HG02588 (cell line): ENCODE measurements around the gene TEAD2.
"Not testable (repeated sequence)": the region's sequence is repeated elsewhere in the genome, so short reads cannot be mapped to it uniquely, and the experiment has no call there.

ENCODE experiments used
- ATAC-seq: cut with Tn5 transposase; IDR thresholded peaks from one replicate; pipeline ENCODE4 v1.9.1; 2021; ENCODE audit warnings: mild to moderate bottlenecking, moderate library complexity; ENCODE audit not compliant: unreplicated experiment

Gene TEAD2

DNA sequence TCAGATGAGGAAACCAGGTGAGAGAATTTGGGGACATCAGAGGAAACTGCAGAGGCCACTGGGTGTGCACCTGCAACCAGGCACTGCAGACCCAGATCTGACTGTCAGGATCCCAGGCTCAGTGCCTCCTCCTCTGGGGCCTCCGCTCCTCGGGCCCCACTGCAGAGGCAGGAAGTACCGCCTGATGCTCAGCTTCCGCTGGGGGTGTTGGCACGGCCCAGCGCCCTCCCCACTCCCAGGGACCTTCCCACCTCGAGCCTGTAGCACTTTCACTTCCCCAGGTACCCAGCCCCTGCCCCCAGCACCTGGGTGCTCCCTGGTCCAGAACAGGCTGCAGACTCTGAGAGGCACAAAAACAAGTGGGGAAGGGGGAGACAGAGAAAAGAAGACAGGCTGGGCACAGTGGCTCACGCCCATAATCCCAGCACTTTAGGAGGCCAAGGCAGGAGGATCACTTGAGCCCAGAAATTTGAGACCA lies 28.4 kb downstream of the TEAD2 start:
- ATAC-seq = peak; percentile 47

DNA sequence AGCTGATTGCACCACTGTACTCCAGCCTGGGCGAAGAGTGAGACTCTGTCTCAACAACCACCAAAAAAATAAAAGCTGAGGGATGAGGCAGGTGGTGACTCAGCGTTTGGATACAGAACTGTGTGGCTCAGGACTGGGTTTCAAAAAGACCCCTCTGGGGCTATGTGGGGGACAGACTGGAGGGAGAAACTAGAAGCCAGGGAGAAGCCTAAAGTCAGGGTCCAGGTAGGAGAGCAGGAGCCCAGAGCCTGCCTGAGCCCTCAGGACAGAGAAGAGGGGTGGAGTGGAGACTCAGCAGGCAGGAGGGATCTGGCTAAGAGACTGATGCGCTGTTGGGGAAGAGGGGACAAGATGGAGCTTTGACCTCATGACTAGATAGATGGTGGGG lies 28.8 kb downstream of the TEAD2 start:
- no peak for ATAC-seq

DNA sequence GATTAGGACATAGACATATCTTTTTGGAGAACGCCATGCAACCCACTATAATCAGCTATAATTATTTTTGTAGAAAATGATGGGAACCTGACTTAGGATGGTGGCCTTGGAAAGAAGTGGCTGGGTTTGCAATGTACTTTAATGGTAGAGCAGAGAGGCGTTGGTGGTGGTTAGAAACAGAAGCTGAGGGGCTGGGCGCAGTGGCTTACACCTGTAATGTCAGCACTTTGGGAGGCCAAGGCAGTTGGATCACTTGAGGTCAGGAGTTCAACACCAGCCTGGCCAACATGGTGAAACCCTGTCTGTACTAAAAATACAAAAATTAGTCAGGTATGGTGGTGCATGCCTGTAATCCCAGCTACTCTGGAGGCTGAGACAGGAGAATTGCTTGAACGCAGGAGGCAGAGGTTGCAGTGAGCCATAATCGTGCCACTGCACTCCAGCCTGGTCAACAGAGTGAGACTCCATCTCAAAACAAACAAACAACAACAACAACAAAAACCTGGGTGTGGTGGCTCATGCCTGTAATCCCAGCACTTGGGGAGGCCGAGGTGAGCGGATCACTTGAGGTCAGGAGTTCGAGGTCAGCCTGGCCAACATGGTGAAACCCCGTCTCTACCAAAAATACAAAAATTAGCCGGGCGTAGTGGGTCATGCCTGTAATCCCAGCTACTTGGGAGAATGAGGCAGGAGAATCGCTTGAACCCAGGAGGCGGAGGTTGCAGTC lies 29.4 kb downstream of the TEAD2 start:
- ATAC-seq = not testable (repeated sequence)

DNA sequence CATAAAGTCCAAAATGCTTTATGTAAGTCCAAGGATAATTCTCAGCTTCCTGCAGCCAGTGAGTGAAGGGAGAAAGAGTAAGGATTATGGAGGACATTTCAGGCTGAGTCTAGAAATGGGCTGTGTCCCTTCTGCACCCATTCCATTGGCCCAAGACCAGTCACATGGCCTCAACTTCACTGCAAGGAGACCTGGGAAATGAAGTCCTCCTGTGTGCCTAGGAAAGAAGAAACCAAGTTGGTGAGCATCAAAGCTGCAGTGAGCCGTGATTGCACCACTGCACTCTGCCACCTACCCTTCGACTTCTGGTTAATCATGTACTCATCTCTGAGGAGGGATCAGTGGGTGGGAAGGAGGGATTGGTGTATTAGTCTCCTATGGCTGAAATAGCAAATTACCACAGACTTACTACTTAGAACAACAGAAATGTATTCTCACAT lies 30.6 kb downstream of the TEAD2 start:
- no peak for ATAC-seq

DNA sequence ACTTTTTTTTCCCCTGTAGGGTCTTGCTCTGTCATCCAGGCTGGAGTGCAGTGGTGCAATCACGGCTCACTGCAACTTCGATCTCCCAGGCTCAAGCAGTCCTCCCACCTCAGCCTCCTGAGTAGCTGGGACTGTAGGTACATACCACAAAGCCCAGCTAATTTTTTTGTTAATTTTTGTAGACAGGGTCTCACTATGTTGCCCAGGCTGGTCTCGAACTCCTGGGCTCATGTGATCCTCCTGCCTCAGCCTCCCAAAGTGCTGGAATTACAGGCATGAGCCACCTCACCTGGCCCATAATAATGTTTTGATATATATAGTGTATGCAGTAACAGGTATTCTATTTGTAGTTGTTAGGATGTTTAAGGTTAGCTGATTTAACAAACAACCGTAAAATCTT lies 31.0 kb downstream of the TEAD2 start:
- ATAC-seq = not testable (repeated sequence)

DNA sequence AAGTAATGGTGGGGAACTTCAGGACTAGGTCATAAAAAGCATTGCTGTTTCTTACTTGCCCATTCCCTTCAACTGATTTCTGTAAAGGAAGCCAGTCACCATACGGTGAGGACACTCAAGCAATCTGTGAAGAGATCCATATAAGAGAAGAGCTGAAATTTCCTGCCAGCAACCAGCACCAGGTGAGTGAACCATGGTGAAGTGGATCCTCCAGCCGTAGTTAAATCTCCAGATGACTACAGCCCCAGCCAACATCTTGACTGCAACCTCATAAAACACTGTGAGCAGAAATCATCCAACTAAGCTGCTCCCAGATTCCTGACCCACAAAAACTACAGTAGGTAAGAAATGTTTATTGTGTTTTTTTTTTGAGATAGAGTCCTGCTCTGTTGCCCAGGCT lies 33.5 kb downstream of the TEAD2 start:
- ATAC-seq = no peak

DNA sequence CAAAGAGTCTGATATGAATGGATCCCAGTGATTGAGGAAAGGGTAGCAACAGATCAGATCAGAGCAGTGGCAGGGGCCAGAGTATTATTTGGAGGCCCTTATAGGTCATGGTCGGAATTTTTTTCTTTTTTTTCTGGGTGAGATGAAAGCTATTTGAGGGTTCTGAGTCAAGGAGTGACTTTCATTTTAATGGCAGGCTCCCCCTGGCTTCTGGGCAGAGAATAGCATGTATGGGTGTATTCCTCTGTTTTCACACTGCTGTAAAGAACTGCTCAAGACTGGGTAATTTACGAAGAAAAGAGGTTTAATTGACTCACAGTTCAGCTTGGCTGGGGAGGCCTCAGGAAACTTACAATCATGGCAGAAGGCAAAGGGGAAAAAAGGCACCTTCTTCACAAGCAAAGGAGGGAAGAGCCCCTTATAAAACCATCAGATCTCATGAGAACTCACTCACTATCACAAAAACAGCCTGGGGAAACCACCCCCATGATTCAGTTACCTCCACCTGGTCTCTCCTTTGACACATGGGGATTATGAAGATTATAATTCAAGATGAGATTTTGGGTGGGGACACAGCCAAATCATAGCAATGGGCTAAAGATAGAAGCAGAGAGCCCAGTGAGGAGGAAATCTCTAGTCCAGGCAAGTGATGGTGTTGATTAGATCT lies 34.2 kb downstream of the TEAD2 start:
- no peak for ATAC-seq

DNA sequence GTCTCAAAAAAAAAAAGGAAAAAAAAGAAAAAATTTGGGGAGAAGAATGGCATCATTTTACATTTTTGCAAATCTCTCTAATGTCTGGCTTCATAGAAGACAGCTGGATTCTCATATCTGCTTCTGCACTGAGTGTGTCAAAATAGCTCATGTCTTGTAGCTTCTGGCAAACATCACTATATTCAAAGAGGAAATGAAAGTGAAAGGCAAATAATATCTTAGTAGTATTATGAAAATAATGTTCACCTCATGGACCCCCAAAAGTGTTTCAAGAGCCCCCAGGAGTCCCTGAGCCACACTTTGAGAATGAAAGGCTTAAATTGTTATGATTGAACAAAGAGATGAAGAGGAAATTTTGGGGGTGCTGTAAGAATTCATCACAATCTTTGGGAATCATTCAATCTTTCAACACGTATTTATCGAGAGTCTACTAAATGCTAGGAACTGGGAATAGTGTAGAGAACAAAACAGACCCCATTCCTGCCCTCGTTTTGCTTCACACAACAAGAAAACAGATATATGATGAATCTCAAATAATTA lies 36.0 kb downstream of the TEAD2 start:
- ATAC-seq = no peak

DNA sequence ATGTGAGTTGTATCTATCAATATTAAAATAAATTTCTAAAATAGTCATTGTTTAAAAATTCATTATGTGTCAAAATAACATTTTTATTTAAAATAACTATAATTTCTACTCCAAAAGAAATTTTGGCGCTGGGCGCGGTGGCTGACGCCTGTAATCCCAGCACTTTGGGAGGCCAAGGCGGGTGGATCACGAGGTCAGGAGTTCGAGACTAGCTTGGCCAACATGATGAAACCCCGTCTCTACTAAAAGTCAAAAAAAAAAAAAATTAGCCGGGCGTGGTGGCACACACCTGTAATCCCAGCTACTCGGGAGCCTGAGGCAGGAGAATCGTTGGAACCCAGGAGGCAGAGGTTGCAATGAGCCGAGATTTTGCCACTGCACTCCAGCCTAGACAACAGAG lies 36.5 kb downstream of the TEAD2 start:
- not testable (repeated sequence) for ATAC-seq

DNA sequence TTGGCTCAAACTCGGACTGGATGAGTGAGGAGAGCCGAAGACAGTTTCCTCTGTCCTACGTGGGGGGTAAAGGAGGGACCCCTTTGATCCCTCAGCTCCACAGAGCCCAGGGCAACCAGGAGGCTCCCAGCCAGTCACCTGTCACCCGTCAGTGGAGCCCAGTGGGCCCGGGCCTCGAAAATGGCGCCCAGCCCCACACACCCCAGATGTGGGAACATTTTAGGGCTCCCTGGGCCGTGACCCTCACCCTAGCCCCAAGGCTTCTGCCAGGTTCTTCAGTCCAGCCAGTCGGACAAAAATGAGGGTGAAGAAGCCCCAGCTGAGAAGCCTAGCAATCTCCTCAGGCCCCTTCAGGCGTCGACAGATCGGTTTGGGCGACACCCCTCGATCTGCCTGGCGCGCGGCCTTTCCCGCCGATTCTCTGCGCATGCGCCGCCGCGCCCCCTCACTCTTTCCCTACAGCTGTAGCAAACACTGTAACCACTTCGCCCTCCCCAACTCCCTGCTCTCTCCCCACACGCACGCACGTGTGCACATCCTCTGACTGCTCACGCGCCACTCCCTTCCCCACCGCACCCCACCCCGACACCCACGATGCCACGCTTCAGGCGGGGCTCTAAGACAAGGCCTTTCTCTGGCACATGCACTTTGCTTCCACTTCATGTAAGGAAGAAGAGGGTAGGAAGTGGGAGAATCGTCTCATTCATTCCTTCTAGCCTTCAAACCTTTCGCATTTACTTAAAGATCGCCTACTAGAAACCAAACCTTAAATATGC lies 37.2 kb downstream of the TEAD2 start, which contains the start of gene SLC6A16:
Gene SLC6A16, minus strand, starts transcription at position 391 of the 776 bp plus-strand sequence. CDS start 13,844 bp downstream, outside the sequence.
- no peak for ATAC-seq

DNA sequence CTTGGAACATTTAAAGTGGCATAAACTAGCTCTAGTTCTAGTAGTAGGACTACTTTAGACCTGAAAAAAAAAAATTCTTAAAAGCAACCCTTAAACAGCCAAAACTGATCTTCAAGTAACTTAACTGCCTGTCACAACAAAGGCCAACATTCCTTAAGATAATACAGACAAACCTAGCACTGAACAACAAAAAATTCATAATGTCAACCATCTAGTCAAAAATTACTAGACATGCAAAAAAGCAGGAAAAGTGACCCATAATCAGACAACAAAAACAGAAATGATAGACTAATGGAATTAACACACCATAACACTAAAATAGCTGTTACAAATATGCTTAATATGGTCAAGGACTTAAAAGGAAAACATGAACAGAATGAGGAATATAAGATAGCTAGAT lies 43.9 kb downstream of the TEAD2 start:
- no peak for ATAC-seq

DNA sequence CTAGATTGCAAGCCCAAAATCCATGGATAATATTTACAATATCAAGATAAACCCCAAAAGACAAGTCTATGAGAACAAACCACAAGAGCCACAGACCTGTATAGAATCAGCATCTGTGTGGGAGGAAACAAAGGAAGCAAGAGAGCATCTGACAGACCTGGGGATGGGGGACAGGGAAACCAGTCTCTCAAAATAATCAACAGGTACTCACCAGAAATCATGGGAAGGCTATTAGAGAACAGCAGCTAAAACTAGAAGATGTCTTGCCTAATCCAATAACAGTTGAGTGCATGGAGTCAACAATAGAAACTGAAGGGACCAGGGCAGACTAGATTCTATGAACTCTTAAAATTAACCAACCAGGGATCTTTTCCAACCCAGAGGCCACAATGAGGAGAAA lies 45.9 kb downstream of the TEAD2 start:
- ATAC-seq = no peak

DNA sequence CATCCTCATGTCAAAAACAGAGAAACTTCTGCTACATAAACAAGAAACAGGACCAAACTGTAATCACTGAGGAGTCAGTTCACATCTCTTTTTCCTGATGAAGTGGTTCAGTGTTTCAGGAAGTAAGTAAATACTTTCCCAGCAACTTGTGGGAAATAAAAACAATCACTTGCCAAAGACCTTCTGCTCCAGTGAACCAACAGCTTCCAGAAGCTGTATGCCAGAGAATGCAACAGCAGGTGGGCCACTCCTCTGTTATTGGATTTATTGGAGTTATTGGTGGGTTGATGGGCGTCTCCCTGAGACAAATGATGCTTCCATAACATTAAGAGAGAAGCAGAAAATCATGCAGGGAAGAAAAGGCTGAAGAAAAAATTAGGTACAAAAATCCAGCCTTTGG lies 47.1 kb downstream of the TEAD2 start:
- no peak for ATAC-seq

DNA sequence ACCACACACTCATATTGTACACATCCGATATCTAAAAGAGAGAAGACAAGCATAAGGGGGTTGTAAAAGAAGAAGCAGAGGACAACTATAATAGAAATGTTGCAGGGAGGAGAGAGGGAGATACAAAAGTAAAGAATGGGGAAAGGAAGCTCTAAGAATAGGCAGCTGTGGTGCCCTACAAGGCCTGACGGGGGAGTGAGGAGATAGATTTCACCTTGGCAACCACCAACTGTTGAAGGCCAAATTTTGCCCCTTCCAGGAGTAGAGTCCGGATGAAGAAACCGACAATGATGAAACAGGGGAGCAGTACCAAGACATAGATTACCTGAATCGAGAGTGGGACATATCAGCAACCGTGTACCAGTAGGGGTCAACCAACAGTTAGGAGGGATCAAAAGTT lies 53.1 kb downstream of the TEAD2 start:
- no peak for ATAC-seq

DNA sequence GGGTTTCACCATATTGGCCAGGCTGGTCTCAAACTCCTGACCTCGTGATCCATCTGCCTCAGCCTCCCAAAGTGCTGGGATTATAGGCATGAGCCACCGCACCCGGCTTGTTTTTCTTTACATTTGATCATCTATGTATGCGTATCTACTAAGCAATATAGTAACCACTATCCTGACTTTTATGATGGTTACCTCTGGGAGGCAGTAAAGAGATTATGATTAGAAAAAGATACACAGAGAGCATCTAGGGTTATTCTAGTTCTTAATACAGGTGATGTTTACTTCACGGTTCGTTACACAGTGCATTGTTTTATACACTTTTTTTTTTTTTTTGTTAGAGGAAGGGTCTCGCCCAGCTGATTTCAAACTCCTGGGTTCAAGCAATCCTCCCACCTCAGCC lies 55.5 kb downstream of the TEAD2 start:
- not testable (repeated sequence) for ATAC-seq

DNA sequence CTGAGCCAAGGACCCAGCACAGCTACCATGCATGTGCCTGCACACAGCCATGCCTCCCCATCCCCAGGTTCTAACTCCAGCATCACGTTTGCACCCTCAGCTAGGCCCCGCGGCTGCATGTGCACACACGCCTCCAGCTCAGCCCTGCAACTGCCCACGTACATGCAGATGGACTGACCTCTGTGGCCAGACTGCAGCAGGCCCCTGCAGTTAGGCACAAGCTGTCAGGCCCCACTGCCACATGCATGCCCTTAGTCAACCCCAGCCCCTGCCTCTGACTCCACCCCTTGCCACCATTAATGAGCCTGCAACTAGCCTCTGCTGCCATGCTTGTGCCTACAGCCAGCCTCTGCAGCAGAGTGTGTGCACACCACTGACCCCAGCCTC lies 60.4 kb downstream of the TEAD2 start:
- ATAC-seq = no peak

DNA sequence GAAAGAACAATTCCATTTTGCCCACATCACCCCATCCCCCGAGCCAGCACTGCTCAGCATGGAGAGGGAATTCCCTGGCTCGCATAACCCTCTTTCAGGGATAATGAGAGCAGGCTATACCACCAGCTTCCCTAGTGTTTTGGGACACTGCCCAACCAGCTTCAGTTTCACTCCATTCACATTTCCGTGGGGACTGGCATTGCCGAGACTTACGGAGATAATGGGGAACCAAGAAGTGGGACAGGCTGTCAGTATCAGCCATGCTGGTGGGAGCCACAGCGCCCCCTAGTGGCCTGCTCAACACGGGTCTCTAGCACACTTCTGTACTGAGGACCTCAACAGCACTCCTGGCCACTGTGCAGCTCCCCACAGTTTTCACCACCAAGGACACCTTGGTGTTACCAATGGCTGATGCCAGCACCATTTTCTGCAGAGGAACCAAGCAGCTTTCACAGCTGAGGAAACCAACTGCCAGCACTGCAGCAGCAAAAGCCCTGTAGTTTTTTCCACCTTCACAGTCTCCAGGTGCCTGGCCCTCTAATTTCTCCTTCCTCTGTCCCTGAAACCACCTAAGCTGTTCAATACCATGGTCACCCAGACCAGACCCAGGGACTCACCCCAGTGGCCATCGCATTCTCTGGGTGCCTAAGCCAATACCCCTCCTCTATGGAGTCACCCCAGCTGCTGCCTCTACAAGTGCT lies 60.9 kb downstream of the TEAD2 start:
- ATAC-seq = no peak

DNA sequence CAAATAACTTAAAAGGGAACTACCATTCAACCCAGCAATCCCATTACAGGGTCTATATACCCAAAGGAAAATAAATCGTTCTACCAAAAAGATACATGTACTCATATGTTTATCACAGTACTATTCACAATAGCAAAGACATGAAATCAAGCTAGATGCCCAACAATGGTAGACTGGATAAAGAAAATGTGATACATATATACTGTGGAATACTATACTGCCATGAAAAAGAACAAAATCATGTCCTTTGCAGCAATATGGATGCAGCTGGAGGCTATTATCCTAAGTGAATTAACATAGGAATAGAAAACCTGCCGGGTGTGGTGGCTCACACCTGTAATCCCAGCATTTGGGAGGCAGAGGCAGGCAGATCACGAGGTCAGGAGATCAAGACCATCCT lies 63.6 kb downstream of the TEAD2 start:
- ATAC-seq = not testable (repeated sequence)

DNA sequence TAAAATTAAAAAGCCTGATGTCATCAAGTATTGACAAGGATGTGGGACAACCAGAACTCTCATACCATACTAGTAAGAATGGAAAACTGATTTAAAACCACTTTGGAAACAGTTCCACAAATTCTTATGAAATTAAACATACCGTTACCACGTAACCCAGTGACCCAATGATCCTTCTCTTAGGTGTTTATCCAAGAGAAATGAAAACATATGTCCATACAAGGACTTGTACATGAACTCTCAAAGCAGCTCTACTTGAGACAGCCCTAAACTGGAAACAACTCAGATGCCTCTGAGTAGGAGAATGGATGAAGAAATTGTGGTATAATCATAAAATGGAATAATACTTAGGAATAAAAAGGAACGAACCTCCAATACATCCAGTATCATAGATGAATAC lies 64.8 kb downstream of the TEAD2 start:
- ATAC-seq = no peak

DNA sequence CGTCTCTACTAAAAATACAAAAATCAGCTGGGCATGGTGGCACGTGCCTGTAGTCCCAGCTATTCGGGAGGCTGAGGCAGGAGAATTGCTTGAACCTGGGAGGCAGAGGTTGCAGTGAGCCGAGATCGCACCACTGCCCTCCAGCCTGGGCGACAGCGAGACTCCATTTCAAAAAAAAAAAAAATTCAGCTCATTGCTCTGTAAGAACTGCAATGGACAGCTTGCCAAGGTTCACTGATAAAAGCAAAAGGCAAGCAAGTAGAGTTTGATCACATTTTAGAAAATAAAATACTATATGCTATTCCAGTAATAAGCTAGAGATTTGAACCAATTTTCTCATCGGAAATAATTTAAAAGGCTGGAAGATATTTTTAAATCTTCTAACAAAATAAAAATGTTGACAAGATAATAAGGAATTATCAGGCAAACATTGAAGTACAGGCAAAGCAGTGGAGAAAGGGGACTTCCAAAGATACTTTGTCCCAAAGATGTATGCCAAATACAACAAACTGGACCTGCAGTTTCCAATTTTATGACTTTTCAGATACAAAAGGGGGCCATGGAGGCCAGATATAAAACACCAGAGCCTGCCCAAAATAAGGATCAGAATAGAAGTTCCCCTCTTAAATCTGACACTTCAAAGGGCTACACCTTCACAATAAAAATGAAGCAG lies 66.9 kb downstream of the TEAD2 start:
- no peak for ATAC-seq
